GM23338 (cell line): ENCODE data around the gene DOCK4. TPM values are rescaled to one million over a fixed set of nuclear protein-coding genes. Genes with fewer than 3 reads are reported as not detected.
A peak's percentile ranks its signal among the peaks of the same experiment; 100 is the strongest.

ENCODE experiments used
- ATAC-seq: fragments of 200-7000 bp; cut with Tn5 transposase; 3 replicates; pipeline ENCODE4 v1.9.1; 2020
- DNase-seq: peaks from one replicate; pipeline ENCODE4 v3.0.0-alpha.2; 2015; ENCODE audit warnings: low spot score
- H2AFZ ChIP-seq: fragments of 200-600 bp; sonication (generic); 2 replicates; pipeline ENCODE4 v1.8.0; 2016; ENCODE audit warnings: antibody characterized with exemption, mild to moderate bottlenecking, moderate library complexity
- H3F3A ChIP-seq: fragments of 200-600 bp; sonication (generic); replicated peaks from 2 replicates; pipeline ENCODE4 v1.8.0; 2017; ENCODE audit warnings: antibody characterized with exemption, mixed run types, low read depth
- H3K27ac ChIP-seq: fragments of 200-600 bp; sonication (generic); 2 replicates; pipeline ENCODE4 v1.6.1; 2016; ENCODE audit warnings: low read depth
- H3K27me3 ChIP-seq: fragments of 200-600 bp; sonication (generic); 2 replicates; pipeline ENCODE4 v1.8.0; 2016; ENCODE audit warnings: mild to moderate bottlenecking, mixed run types, moderate library complexity; ENCODE audit not compliant: insufficient read depth
- H3K36me3 ChIP-seq: fragments of 200-600 bp; sonication (generic); 2 replicates; pipeline ENCODE4 v1.8.0; 2016; ENCODE audit warnings: mild to moderate bottlenecking; ENCODE audit not compliant: insufficient read depth
- H3K4me1 ChIP-seq: fragments of 200-600 bp; sonication (generic); 2 replicates; pipeline ENCODE4 v1.8.0; 2016; ENCODE audit warnings: mild to moderate bottlenecking, moderate library complexity; ENCODE audit not compliant: insufficient read depth
- H3K4me2 ChIP-seq: fragments of 200-600 bp; sonication (generic); 2 replicates; pipeline ENCODE4 v1.7.1; 2017; ENCODE audit warnings: mixed run types
- H3K4me3 ChIP-seq: fragments of 200-600 bp; sonication (generic); 2 replicates; pipeline ENCODE4 v1.6.1; 2016; ENCODE audit warnings: mixed run types
- H3K79me2 ChIP-seq: fragments of 200-600 bp; sonication (generic); replicated peaks from 2 replicates; pipeline ENCODE4 v1.8.0; 2017; ENCODE audit warnings: mild to moderate bottlenecking; ENCODE audit not compliant: insufficient read depth
- H3K9me2 ChIP-seq: fragments of 200-600 bp; sonication (generic); 2 replicates; pipeline ENCODE4 v1.8.0; 2017; ENCODE audit not compliant: insufficient read depth
- H4K20me1 ChIP-seq: fragments of 200-600 bp; sonication (generic); replicated peaks from 2 replicates; pipeline ENCODE4 v1.8.0; 2017; ENCODE audit warnings: mild to moderate bottlenecking; ENCODE audit not compliant: insufficient read depth
- H3K27ac Mint-ChIP-seq: 2 replicates; pipeline ENCODE4 v1.8.0; 2020; ENCODE audit warnings: inconsistent platforms, mild to moderate bottlenecking, moderate library complexity, mixed read lengths
- H3K27me3 Mint-ChIP-seq: 3 replicates; pipeline ENCODE4 v1.8.0; 2022; ENCODE audit warnings: low read depth, mild to moderate bottlenecking, moderate library complexity, mixed read lengths, inconsistent platforms; ENCODE audit not compliant: insufficient read depth, poor library complexity
- H3K36me3 Mint-ChIP-seq: 3 replicates; pipeline ENCODE4 v1.8.0; 2021; ENCODE audit warnings: low read depth, mild to moderate bottlenecking, inconsistent platforms, moderate library complexity, mixed read lengths
- H3K4me1 Mint-ChIP-seq: 3 replicates; pipeline ENCODE4 v1.8.0; 2020; ENCODE audit warnings: mild to moderate bottlenecking, inconsistent platforms, mixed read lengths
- H3K4me3 Mint-ChIP-seq: 3 replicates; pipeline ENCODE4 v1.8.0; 2021; ENCODE audit warnings: moderate library complexity, mild to moderate bottlenecking, inconsistent platforms, mixed read lengths
- H3K9me3 Mint-ChIP-seq: 3 replicates; pipeline ENCODE4 v1.8.0; 2020; ENCODE audit warnings: moderate library complexity, mild to moderate bottlenecking, inconsistent platforms, mixed read lengths
- polyA plus RNA-seq: library from polyadenylated mRNA; unstranded; fragments of >200 nt; fragmentation: Nextera tagmentation; extraction: Ambion mirVana; gene quantifications from 2 replicates; pipeline ENCODE4 v1.2.1, GENCODE V29; 2016
- total RNA-seq: library from RNA; depleted of rRNA; stranded (reverse); fragments of >200 nt; shearing (Covaris generic); gene quantifications from 2 replicates; pipeline ENCODE4 v1.2.3, GENCODE V29; 2014
- TF ChIP-seq, protein P1 (sequence below): fragments of 250-450 bp; sonication (Bioruptor Pico); IDR thresholded peaks from 2 replicates; pipeline ENCODE4 v1.5.0; 2020; ENCODE audit warnings: mild to moderate bottlenecking, moderate library complexity
- TF ChIP-seq, protein P2 (sequence below): IDR thresholded peaks from one replicate; pipeline ENCODE4 v1.6.1; 2018; ENCODE audit warnings: antibody characterized with exemption; ENCODE audit not compliant: unreplicated experiment

The DOCK4 gene
- total and polyA plus RNA-seq, 2 experiments from 2014 or later = 6.3 to 33.8 TPM

DNA sequence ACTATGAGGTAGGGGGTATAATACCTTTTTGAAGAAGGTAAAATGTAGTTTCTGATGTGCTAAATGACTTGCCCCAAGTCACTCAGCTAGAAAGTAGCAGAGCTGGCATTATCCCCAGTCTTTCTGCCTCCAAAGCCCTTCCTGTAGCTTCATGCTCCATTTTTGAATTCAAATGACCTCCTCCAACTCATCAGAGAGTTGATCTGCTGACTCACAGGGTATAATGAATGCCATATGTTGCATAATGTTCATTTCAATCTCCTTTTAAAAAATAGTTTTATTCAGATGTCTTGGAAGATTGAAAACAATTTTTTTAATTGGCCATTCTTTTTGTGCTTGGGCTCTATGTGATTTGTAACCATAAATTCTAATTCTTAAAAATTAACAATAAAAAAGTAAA lies 371.1 kb downstream of the DOCK4 start:
- Histone ChIP-seq H3K9me2 (no peaks in the 10 kb centered on the region), H3K4me2 (no peak overlapping the region), H3K27ac (no peak overlapping the region), H4K20me1 (no peaks in the 10 kb centered on the region), H3F3A (no peaks in the 10 kb centered on the region), H3K4me3 (no peak overlapping the region), H3K79me2 (no peaks in the 10 kb centered on the region), H3K27me3 (no peaks in the 10 kb centered on the region), H3K36me3 (no peaks in the 10 kb centered on the region), H2AFZ (no peak overlapping the region), H3K4me1 (no peaks in the 10 kb centered on the region)
- Mint-ChIP-seq H3K9me3 (peaks cover 10% of the 10 kb centered on the region; the same call in 2 of the 3 replicates), H3K36me3 (peaks cover 10% of the 10 kb centered on the region), H3K27ac (peak overlapping the region; percentile 42), H3K27me3 (no peaks in the 10 kb centered on the region), H3K4me1 (peaks cover 3% of the 10 kb centered on the region), H3K4me3 (no peak overlapping the region)
- no peak for ATAC-seq
- TF ChIP-seq, protein P1, sequence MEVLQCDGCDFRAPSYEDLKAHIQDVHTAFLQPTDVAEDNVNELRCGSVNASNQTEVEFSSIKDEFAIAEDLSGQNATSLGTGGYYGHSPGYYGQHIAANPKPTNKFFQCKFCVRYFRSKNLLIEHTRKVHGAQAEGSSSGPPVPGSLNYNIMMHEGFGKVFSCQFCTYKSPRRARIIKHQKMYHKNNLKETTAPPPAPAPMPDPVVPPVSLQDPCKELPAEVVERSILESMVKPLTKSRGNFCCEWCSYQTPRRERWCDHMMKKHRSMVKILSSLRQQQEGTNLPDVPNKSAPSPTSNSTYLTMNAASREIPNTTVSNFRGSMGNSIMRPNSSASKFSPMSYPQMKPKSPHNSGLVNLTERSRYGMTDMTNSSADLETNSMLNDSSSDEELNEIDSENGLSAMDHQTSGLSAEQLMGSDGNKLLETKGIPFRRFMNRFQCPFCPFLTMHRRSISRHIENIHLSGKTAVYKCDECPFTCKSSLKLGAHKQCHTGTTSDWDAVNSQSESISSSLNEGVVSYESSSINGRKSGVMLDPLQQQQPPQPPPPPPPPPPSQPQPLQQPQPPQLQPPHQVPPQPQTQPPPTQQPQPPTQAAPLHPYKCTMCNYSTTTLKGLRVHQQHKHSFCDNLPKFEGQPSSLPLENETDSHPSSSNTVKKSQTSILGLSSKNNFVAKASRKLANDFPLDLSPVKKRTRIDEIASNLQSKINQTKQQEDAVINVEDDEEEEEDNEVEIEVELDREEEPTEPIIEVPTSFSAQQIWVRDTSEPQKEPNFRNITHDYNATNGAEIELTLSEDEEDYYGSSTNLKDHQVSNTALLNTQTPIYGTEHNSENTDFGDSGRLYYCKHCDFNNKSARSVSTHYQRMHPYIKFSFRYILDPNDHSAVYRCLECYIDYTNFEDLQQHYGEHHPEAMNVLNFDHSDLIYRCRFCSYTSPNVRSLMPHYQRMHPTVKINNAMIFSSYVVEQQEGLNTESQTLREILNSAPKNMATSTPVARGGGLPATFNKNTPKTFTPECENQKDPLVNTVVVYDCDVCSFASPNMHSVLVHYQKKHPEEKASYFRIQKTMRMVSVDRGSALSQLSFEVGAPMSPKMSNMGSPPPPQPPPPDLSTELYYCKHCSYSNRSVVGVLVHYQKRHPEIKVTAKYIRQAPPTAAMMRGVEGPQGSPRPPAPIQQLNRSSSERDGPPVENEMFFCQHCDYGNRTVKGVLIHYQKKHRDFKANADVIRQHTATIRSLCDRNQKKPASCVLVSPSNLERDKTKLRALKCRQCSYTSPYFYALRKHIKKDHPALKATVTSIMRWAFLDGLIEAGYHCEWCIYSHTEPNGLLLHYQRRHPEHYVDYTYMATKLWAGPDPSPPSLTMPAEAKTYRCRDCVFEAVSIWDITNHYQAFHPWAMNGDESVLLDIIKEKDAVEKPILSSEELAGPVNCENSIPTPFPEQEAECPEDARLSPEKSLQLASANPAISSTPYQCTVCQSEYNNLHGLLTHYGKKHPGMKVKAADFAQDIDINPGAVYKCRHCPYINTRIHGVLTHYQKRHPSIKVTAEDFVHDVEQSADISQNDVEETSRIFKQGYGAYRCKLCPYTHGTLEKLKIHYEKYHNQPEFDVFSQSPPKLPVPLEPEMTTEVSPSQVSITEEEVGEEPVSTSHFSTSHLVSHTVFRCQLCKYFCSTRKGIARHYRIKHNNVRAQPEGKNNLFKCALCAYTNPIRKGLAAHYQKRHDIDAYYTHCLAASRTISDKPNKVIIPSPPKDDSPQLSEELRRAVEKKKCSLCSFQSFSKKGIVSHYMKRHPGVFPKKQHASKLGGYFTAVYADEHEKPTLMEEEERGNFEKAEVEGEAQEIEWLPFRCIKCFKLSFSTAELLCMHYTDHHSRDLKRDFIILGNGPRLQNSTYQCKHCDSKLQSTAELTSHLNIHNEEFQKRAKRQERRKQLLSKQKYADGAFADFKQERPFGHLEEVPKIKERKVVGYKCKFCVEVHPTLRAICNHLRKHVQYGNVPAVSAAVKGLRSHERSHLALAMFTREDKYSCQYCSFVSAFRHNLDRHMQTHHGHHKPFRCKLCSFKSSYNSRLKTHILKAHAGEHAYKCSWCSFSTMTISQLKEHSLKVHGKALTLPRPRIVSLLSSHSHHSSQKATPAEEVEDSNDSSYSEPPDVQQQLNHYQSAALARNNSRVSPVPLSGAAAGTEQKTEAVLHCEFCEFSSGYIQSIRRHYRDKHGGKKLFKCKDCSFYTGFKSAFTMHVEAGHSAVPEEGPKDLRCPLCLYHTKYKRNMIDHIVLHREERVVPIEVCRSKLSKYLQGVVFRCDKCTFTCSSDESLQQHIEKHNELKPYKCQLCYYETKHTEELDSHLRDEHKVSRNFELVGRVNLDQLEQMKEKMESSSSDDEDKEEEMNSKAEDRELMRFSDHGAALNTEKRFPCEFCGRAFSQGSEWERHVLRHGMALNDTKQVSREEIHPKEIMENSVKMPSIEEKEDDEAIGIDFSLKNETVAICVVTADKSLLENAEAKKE = 0 out of 2 replicates have a peak, but pooled peaks have one; percentile 7
- TF ChIP-seq, protein P2, sequence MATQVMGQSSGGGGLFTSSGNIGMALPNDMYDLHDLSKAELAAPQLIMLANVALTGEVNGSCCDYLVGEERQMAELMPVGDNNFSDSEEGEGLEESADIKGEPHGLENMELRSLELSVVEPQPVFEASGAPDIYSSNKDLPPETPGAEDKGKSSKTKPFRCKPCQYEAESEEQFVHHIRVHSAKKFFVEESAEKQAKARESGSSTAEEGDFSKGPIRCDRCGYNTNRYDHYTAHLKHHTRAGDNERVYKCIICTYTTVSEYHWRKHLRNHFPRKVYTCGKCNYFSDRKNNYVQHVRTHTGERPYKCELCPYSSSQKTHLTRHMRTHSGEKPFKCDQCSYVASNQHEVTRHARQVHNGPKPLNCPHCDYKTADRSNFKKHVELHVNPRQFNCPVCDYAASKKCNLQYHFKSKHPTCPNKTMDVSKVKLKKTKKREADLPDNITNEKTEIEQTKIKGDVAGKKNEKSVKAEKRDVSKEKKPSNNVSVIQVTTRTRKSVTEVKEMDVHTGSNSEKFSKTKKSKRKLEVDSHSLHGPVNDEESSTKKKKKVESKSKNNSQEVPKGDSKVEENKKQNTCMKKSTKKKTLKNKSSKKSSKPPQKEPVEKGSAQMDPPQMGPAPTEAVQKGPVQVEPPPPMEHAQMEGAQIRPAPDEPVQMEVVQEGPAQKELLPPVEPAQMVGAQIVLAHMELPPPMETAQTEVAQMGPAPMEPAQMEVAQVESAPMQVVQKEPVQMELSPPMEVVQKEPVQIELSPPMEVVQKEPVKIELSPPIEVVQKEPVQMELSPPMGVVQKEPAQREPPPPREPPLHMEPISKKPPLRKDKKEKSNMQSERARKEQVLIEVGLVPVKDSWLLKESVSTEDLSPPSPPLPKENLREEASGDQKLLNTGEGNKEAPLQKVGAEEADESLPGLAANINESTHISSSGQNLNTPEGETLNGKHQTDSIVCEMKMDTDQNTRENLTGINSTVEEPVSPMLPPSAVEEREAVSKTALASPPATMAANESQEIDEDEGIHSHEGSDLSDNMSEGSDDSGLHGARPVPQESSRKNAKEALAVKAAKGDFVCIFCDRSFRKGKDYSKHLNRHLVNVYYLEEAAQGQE = no peak
- no peak for DNase-seq
